HG02852 (cell line): ENCODE data around the gene TMC1.
A peak's percentile ranks its signal among the peaks of the same experiment; 100 is the strongest.

Experiments
- ATAC-seq: cut with Tn5 transposase; IDR thresholded peaks from one replicate; pipeline ENCODE4 v1.9.1; 2021; ENCODE audit warnings: mild to moderate bottlenecking, moderate library complexity; ENCODE audit not compliant: unreplicated experiment

The TMC1 gene

GRCh38 chr9:72600671-72601070 is 79.3 kb downstream of the TMC1 start:
- no peak for ATAC-seq

- ATAC-seq = no peak
Measured at GRCh38 chr9:72601615-72602014, 80.2 kb downstream of the TMC1 start.

- ATAC-seq = no peak
Measured at GRCh38 chr9:72612449-72612848, 91.0 kb downstream of the TMC1 start.

- ATAC-seq = no peak
Measured at GRCh38 chr9:72614067-72614466, 92.7 kb downstream of the TMC1 start.

- no peak for ATAC-seq
Measured at GRCh38 chr9:72615931-72616330, 94.5 kb downstream of the TMC1 start.

GRCh38 chr9:72618811-72619210 is 97.4 kb downstream of the TMC1 start:
- ATAC-seq = no peak

GRCh38 chr9:72622186-72622585 is 100.8 kb downstream of the TMC1 start:
- ATAC-seq = no peak

- no peak for ATAC-seq
Measured at GRCh38 chr9:72623156-72623555, 101.7 kb downstream of the TMC1 start.

GRCh38 chr9:72627147-72627546 is 105.7 kb downstream of the TMC1 start:
- ATAC-seq = no peak

GRCh38 chr9:72627956-72628540 is 106.6 kb downstream of the TMC1 start:
- no peak for ATAC-seq

- ATAC-seq = peak; percentile 62
Measured at GRCh38 chr9:72633966-72634365, 112.6 kb downstream of the TMC1 start.

- ATAC-seq = peak; percentile 96
Measured at GRCh38 chr9:72635197-72635596, 113.8 kb downstream of the TMC1 start.

- ATAC-seq = no peak
Measured at GRCh38 chr9:72636621-72637020, 115.2 kb downstream of the TMC1 start.

GRCh38 chr9:72643651-72644050 is 122.2 kb downstream of the TMC1 start:
- ATAC-seq = no peak

GRCh38 chr9:72646061-72646460 is 124.7 kb downstream of the TMC1 start:
- ATAC-seq = no peak

GRCh38 chr9:72648324-72649126 is 127.1 kb downstream of the TMC1 start:
- ATAC-seq = no peak

GRCh38 chr9:72649127-72649442 is 127.7 kb downstream of the TMC1 start:
- ATAC-seq = no peak

- no peak for ATAC-seq
Measured at GRCh38 chr9:72650206-72650605, 128.8 kb downstream of the TMC1 start.

- no peak for ATAC-seq
Measured at GRCh38 chr9:72656021-72656420, 134.6 kb downstream of the TMC1 start.

- no peak for ATAC-seq
Measured at GRCh38 chr9:72657023-72657422, 135.6 kb downstream of the TMC1 start.

- no peak for ATAC-seq
Measured at GRCh38 chr9:72658703-72659102, 137.3 kb downstream of the TMC1 start.

- ATAC-seq = no peak
Measured at GRCh38 chr9:72661401-72662135, 140.2 kb downstream of the TMC1 start.
